GM18519 (cell line): ENCODE data around the gene PTPRO.

Experiments used
- ATAC-seq: cut with Tn5 transposase; IDR thresholded peaks from one replicate; pipeline ENCODE4 v1.9.1; 2021; ENCODE audit warnings: mild to moderate bottlenecking, moderate library complexity; ENCODE audit not compliant: unreplicated experiment, low FRiP score

The PTPRO gene

GRCh38 chr12:15322164-15323061, at the start of gene PTPRO:
Gene PTPRO (plus strand): TSS chr12:15322508.
- ATAC-seq: no peak

- ATAC-seq: no peak
Observed at GRCh38 chr12:15273896-15274295, 48.4 kb upstream of the PTPRO start.

GRCh38 chr12:15274561-15274967, 47.7 kb upstream of the PTPRO start:
- no peak for ATAC-seq

- no peak for ATAC-seq
Observed at GRCh38 chr12:15276088-15276698, 46.1 kb upstream of the PTPRO start.

GRCh38 chr12:15278816-15279658, 43.3 kb upstream of the PTPRO start:
- ATAC-seq: peak; percentile 59

GRCh38 chr12:15280930-15281329, 41.4 kb upstream of the PTPRO start:
- no peak for ATAC-seq

- no peak for ATAC-seq
Observed at GRCh38 chr12:15289192-15289591, 33.1 kb upstream of the PTPRO start.

GRCh38 chr12:15293731-15294130, 28.6 kb upstream of the PTPRO start:
- no peak for ATAC-seq

GRCh38 chr12:15299947-15300346, 22.4 kb upstream of the PTPRO start:
- no peak for ATAC-seq

GRCh38 chr12:15304296-15304695, 18.0 kb upstream of the PTPRO start:
- ATAC-seq: no peak

GRCh38 chr12:15306605-15307004, 15.7 kb upstream of the PTPRO start:
- no peak for ATAC-seq

- ATAC-seq: no peak
Observed at GRCh38 chr12:15307079-15307478, 15.2 kb upstream of the PTPRO start.

GRCh38 chr12:15318841-15319240, 3.5 kb upstream of the PTPRO start:
- ATAC-seq: no peak

GRCh38 chr12:15320881-15321280, 1.4 kb upstream of the PTPRO start:
- no peak for ATAC-seq

GRCh38 chr12:15323480-15323879, 1.2 kb downstream of the PTPRO start:
- no peak for ATAC-seq

- no peak for ATAC-seq
Observed at GRCh38 chr12:15329891-15330290, 7.6 kb downstream of the PTPRO start.

- no peak for ATAC-seq
Observed at GRCh38 chr12:15334225-15334624, 11.9 kb downstream of the PTPRO start.

- no peak for ATAC-seq
Observed at GRCh38 chr12:15335959-15336358, 13.7 kb downstream of the PTPRO start.

GRCh38 chr12:15336768-15337553, 14.7 kb downstream of the PTPRO start:
- ATAC-seq: no peak

GRCh38 chr12:15341371-15341770, 19.1 kb downstream of the PTPRO start:
- no peak for ATAC-seq
